ENCODE measurements around the gene ARL4A.
"Not testable (repeated sequence)": the region's sequence is repeated elsewhere in the genome, so short reads cannot be mapped to it uniquely, and the experiment has no call there.

Gene ARL4A

GRCh38 chr7:12670000-12670729, 17.3 kb upstream of the ARL4A start:
- peak; percentile 30 for DNase-seq (ENCODE audit: low spot score)

DNA sequence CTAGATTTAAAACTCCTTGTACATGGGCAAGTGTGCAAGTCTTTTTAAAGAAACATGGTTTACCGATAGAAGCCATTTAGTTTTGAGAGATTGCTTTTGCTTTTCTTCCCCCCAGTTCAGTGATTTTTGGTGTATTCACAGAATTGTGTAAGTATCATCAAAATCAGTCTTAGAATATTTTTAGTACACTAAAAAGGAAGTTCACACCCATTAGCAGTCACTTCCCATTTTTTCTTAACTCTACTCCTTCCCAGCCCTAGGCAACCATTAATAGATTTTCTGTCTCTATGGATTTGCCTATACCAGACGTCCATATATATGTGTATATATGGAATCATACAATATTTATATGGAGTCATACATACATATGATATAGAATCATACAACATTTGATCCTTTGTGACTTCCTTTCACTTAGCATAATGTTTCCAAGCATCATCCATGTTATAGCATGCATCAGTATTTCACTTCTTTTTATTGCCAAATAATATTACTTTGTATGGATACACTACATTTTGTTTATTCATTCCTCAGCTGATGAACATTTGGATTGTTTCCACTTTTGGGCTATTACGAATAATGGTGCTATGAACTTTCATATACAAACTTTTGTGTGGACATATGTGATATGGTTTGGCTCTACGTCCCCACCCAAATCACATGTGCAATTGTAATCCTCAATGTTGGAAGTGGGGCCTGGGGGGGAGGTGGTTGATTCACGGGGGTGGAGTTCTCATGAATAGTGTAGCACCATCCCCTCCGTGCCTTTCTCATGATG, 16.5 kb upstream of the ARL4A start:
- DNase-seq (ENCODE audit: low spot score) = no peak

DNA sequence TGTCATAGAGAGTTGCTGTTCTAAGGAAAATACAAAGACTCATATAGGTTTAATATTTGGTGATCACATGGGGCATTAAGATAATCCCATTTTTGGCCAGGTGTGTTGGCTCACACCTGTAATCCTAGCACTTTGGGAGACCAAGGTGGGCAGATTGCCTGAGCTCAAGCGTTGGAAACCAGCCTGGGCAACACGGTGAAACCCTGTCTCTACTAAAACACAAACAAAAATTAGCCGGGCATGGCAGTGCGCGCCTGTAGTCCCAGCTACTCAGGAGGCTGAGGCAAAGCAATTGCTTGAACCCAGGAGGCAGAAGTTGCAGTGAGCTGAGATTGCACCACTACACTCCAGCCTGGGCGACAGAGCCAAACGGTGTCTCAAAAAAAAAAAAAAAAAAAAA, 14.0 kb upstream of the ARL4A start:
- not testable (repeated sequence) for DNase-seq (ENCODE audit: low spot score)

- DNase-seq (ENCODE audit: low spot score) = no peak
Observed at GRCh38 chr7:12674053-12674452, 13.4 kb upstream of the ARL4A start.

- DNase-seq (ENCODE audit: low spot score) = no peak
Observed at GRCh38 chr7:12674861-12675260, 12.6 kb upstream of the ARL4A start.

DNA sequence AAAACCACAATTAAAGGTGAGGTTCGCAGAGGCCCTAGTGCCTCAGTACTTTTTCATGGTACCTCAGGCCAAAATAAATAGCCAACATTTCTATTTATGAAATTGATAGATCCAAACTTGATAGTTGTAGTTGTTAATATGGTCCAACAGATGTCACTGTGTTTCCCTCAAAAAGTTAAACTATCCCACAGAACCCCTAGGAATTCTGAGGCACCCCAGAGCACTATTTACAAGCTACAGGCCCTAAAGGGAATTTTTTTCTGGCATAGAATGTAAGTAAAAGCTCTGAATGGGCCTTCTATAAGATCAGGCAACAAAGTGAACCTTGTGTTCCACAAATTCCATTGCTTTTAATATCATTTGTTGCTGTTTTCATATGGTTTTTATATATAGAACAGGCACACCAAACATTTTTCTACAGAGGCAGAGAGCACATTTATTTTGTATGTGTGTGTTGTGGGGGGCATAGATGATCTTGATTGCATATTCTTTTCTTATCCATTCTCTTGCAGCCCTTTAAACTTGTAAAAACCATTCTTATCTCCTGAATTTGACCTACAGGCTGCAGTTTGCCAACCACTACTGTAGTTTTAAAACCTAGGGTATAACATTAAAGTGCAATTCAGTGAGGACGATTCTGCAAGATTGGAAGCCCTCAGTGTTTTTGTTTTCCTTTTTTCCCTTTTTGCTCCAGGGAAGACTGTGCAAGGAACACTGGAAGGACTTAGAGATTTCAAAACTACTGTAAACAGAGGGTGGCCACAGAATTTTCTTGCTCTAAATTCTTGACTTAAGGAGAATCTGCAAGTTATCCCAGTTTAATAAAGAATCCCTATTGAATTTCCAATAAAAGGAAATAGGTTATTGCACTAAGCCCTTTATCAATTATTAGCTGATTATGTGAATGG, 3.5 kb upstream of the ARL4A start:
- DNase-seq (ENCODE audit: low spot score) = peak; percentile 8

- no peak for DNase-seq (ENCODE audit: low spot score)
Observed at GRCh38 chr7:12684733-12685132, 2.7 kb upstream of the ARL4A start.

DNA sequence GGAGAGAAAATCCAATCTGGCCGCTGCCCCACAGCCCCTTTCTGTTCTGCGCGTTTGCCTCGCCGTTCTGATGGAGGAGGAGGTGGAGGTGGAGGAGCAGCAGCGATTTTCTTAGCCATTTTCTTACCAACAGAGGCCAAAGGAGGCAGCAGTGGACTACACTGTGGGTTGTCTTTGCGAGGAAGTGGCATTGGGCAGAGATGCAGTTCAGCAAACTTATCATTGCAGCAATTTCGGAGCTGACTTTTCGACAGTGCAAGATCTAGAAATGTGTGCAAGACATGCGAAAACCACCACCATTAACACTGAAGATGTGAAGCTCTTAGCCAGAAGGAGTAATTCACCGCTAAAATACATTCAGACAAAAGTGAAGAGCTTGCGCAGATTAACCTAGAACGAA, 1.9 kb upstream of the ARL4A start:
- DNase-seq (ENCODE audit: low spot score) = peak; percentile 55

DNA sequence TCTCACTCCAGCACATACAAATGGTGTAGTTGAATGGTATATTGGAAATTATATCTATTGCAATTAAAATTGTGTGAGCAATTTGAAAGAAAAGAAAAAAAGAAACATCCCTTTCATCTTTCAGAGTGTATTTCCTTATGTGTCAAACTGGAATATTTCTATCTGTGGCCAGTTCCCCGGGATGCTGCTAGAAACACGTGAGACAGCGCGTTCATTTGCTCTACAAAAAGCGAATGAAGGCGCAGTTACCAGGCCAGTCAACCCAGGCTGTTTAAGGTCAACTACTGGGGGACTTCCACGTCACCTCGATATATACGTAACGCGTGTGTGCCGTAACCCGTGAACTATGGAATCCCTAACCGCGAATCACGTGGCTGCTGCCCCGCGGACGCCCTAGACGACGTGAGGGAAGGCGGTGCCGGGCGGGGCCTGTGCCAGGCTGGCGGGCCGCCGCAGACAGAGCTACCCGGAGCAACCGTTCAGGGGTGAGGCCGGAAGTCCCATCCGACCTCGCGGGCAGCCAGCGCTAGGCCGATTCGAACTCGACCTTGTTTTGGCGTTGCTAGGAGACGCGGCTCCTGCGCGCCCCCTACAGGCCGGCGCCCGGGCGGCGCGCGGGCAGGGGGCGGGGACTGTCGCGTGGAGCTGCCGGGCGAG, 1.1 kb upstream of the ARL4A start:
- DNase-seq (ENCODE audit: low spot score) = peak; percentile 87

- no peak for DNase-seq (ENCODE audit: low spot score)
Observed at GRCh38 chr7:12687718-12688171, 312 bp downstream of the ARL4A start.

GRCh38 chr7:12688485-12689170, 1.2 kb downstream of the ARL4A start:
- not testable (repeated sequence) for DNase-seq (ENCODE audit: low spot score)

DNA sequence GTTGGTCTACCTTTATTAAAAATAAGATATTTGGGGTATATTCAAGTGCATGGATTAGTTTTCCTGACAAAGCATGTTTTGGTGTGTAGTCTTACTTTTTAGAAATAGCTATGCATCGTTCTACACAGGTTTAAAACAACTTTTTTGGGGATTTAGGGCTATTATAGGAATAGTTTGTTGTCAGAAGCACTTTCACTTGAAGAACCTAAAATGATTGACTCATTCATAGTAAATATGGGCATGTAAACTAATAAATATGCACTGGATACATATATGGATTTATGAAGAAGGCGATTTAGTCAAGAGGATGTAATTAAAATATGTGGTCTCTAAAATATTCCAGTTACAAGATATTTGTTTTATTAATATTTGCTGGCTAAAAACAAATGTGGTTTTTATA, 2.0 kb downstream of the ARL4A start:
- no peak for DNase-seq (ENCODE audit: low spot score)

DNA sequence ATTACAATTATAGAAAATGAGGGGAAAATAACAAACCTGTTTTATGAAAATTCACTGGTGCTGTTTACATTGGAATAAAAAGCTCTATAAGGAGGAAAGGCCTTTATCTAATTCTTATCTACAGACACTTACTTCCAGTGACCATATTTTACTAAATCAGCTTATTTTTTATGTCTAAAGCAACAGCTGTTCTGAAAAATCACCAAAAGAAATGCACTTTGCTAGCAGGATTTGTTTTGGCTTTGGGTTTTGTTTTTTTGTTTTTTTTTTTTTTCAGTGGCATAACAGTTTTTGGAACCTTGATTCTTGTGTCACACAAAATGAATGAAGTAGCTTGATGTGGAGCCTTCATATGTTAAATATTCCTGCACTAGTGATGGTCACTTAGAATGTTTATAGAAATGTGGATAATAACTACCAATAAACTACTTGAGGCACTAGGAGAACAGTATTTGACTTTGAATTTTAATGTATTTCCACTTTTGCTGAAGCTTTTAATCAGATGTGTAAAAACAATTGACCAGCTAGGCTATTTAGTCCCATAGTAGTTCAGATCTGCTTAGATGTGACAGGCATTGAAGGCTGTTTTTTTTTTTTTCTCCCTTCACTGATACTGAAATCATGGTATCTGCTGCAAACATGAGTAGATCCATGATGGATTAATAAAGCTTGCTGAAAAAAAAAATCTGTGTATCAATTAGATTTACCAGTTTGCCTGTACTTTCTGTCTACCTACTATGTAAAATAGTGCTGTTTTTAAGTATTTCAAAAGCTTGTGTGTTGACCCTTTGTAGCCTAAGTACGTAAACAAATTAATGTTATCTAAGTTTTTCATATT, 2.8 kb downstream of the ARL4A start:
- DNase-seq (ENCODE audit: low spot score) = no peak

DNA sequence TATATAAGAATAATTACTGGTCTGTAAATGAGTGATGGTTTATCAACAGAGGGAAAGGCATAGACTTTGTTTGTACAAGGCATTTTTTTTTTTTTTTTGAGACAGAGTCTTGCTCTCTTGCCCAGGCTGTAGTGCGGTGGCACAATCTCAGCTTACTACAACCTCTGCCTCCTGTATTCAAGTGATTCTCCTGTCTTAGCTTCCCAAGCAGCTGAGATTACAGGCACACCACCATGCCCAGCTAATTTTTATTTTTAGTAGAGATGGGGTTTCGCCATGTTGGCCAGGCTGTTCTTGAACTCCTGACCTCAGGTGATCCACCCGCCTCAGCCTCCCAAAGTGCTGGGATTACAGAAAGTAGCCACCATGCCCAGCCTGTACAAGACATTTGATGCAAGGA, 4.0 kb downstream of the ARL4A start:
- not testable (repeated sequence) for DNase-seq (ENCODE audit: low spot score)

DNA sequence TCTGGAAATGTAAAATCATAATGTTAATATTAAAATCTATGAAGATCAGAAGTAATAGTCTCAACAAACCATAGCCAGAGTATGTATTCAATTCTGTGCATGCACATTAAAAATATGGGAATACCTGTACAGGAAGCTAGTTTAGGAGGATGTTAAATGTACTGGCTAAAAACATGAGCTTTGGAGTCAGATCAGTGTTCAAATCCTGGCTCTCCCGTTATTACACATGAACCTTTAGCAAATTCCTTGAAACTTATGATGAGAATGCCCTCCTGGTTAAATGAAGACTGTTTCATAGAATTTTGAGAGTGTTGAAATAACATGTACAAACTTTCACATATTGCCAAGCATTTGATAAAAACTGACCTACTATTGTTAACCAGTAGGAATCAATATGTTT, 4.6 kb downstream of the ARL4A start:
- no peak for DNase-seq (ENCODE audit: low spot score)

GRCh38 chr7:12692479-12693259, 5.2 kb downstream of the ARL4A start:
- DNase-seq (ENCODE audit: low spot score) = no peak

- DNase-seq (ENCODE audit: low spot score) = no peak
Observed at GRCh38 chr7:12694817-12695216, 7.4 kb downstream of the ARL4A start.

DNA sequence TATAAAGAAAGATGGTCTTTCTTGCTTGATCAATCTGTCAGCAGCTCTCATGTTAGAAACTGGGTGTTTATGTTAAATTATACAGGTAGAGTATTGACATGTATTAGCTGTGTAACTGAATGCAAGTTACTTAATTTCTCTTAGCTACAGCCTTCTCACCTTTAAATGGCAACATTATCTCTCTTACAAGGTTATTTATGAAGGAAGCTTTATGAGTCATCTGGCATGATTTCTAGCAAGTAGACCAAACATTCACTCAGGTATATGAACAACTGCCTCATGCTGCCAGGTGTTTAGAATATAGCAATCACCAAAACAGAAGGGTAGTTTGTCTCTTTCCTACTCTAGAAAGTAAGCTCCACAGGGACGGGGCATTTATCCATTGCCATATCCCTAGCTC, 8.5 kb downstream of the ARL4A start:
- DNase-seq (ENCODE audit: low spot score) = no peak

- no peak for DNase-seq (ENCODE audit: low spot score)
Observed at GRCh38 chr7:12699299-12699698, 11.9 kb downstream of the ARL4A start.

GRCh38 chr7:12701433-12701832, 14.0 kb downstream of the ARL4A start:
- no peak for DNase-seq (ENCODE audit: low spot score)

Measured in AG08395 (cell line).